A549 treated with CpdA at 1 μM for 4 hours (cell line): ENCODE data around the gene SDK1. TPM values are rescaled to one million over a fixed set of nuclear protein-coding genes. Genes with fewer than 3 reads are reported as not detected.

Source experiments
- total RNA-seq: library from RNA; stranded (reverse); fragments of 200-300 nt; extraction: Qiagen RNA extraction; gene quantifications from 5 replicates; pipeline ENCODE4 v1.2.3, GENCODE V29; 2022; ENCODE audit warnings: low read depth

Gene SDK1, protein sequence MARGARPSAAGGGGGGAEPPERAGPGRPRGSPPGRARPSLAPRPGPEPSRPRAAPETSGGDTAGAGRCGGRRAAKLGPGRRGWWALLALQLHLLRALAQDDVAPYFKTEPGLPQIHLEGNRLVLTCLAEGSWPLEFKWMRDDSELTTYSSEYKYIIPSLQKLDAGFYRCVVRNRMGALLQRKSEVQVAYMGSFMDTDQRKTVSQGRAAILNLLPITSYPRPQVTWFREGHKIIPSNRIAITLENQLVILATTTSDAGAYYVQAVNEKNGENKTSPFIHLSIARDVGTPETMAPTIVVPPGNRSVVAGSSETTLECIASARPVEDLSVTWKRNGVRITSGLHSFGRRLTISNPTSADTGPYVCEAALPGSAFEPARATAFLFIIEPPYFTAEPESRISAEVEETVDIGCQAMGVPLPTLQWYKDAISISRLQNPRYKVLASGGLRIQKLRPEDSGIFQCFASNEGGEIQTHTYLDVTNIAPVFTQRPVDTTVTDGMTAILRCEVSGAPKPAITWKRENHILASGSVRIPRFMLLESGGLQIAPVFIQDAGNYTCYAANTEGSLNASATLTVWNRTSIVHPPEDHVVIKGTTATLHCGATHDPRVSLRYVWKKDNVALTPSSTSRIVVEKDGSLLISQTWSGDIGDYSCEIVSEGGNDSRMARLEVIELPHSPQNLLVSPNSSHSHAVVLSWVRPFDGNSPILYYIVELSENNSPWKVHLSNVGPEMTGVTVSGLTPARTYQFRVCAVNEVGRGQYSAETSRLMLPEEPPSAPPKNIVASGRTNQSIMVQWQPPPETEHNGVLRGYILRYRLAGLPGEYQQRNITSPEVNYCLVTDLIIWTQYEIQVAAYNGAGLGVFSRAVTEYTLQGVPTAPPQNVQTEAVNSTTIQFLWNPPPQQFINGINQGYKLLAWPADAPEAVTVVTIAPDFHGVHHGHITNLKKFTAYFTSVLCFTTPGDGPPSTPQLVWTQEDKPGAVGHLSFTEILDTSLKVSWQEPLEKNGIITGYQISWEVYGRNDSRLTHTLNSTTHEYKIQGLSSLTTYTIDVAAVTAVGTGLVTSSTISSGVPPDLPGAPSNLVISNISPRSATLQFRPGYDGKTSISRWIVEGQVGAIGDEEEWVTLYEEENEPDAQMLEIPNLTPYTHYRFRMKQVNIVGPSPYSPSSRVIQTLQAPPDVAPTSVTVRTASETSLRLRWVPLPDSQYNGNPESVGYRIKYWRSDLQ (N-terminal part only)
- 0.34 to 0.86 TPM (median 0.59 TPM) in 5 replicates for total RNA-seq

DNA sequence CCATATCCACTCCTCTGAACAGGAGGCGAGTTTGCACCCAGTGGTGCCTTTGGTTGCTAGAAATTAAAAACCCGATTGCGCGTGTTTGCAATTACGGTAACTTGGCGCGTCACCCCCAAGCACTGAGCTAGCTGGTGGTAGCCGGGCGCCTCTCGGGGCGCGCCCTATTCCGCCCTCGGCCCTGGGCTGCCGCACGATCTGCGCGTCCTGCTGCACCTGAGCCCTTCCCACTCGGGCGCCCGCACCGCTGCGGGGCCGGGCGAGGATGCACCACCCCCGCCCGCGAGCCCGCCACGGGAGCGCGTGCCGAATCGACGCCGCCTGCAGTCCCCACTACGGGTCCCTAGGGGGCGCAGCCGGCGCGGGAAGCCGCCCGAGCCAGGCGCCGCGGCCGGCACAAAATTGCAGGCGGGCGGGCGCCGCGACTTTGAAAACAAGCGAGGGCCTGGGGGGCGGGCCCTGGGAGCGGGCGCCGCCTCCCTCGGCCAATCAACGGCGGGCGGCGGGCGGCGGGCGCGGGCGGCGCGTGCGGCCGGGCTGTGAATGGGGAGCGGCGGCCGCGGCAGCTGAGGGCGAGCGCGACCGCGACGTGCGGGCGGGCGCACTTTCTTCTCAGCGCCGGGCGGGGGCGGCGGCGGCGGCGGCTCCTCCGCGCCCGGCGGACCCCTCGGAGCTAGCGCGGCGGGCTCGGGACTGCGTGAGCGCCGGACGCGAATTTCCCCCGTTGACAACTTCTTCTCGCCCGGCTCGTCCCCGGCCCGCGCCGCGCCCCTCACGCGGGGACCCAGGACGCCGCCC, at the start of gene SDK1:
Gene SDK1, plus strand, starts transcription at position 602 of the 798 bp plus-strand sequence. CDS start 335 bp downstream, outside the sequence.

